Lung (tissue), 12 donors: ENCODE data around the gene UBA1. TPM values are rescaled to one million over a fixed set of nuclear protein-coding genes. Genes with fewer than 3 reads are reported as not detected.

Experiments used
- ATAC-seq: fragments of 200-7000 bp; cut with Tn5 transposase; one replicate; pipeline ENCODE4 v1.9.1; 2020; ENCODE audit warnings: moderate number of reproducible peaks; ENCODE audit not compliant: insufficient read depth, low FRiP score
- DNase-seq, 3 donors: peaks; one replicate each; pipeline ENCODE4 v3.0.0-alpha.2; 2013 to 2017
- H3K27ac ChIP-seq, 2 donors: one replicate each; pipeline ENCODE4 v1.5.1; 2013; ENCODE audit warnings: mild to moderate bottlenecking in 2 of 2, moderate library complexity in 2 of 2, control low read depth in 1 of 2, inconsistent platforms in 1 of 2, low read depth in 1 of 2, low read length in 1 of 2
- H3K27me3 ChIP-seq, 3 donors: one replicate each; pipeline ENCODE4 v1.5.1; 2013; ENCODE audit warnings: low read length in 2 of 3; ENCODE audit not compliant: control insufficient read depth in 3 of 3, insufficient read depth in 3 of 3
- H3K36me3 ChIP-seq, 4 donors: one replicate each; pipeline ENCODE4 v1.5.1; 2013; ENCODE audit warnings: low read length in 4 of 4, mild to moderate bottlenecking in 1 of 4, moderate library complexity in 1 of 4; ENCODE audit not compliant: control insufficient read depth in 4 of 4, insufficient read depth in 4 of 4
- H3K4me1 ChIP-seq, 5 donors: one replicate each; pipeline ENCODE4 v1.5.1; 2013; ENCODE audit warnings: low read length in 5 of 5, mild to moderate bottlenecking in 2 of 5, moderate library complexity in 1 of 5; ENCODE audit not compliant: control insufficient read depth in 5 of 5, insufficient read depth in 5 of 5
- H3K4me3 ChIP-seq: one replicate; pipeline ENCODE4 v1.5.1; 2013; ENCODE audit warnings: mild to moderate bottlenecking, control low read depth, moderate library complexity
- H3K9ac ChIP-seq, 2 donors: one replicate each; pipeline ENCODE4 v1.5.1; 2013; ENCODE audit warnings: low read length in 2 of 2, control low read depth in 1 of 2; ENCODE audit not compliant: insufficient read depth in 1 of 2
- H3K9me3 ChIP-seq, 4 donors: one replicate each; pipeline ENCODE4 v1.5.1; 2013; ENCODE audit warnings: low read length in 3 of 4, mild to moderate bottlenecking in 1 of 4, moderate library complexity in 1 of 4; ENCODE audit not compliant: control insufficient read depth in 4 of 4, insufficient read depth in 3 of 4
- WGBS, 2 donors: extraction: QIAGEN DNeasy Blood & Tissue Kit; methylation state at CpG; one replicate each; pipeline ENCODE4 v1.1.7; 2013; 5-methylcytosine and 5-hydroxymethylcytosine counted together
- polyA plus RNA-seq, 2 donors: library from polyadenylated mRNA; stranded (reverse); fragments of 200-250 nt; gene quantifications; one replicate each; pipeline ENCODE4 v1.2.1, GENCODE V29; 2013
- total RNA-seq, 2 donors: library from RNA; depleted of rRNA in 1 of 2; stranded (reverse); fragments of >200 nt in 1 of 2; gene quantifications; one replicate each; pipeline ENCODE4 v1.2.1, GENCODE V29; 2014 to 2021
- TF ChIP-seq, protein P1 (sequence below): IDR thresholded peaks from 2 replicates; pipeline ENCODE4 v1.5.1; 2012; ENCODE audit warnings: mild to moderate bottlenecking; ENCODE audit errors: control extremely low read depth, extremely low read depth
- donor health status: control.
- donor health status: control.
- donor health status: Bipolar disorder and iron deficiency.
- donor health status: healthy.
- donor health status: DM: yes; HTN: yes; CAD: no.

The UBA1 gene
- total and polyA plus RNA-seq, 4 donors = 92.5 to 221 (median 131) TPM

DNA sequence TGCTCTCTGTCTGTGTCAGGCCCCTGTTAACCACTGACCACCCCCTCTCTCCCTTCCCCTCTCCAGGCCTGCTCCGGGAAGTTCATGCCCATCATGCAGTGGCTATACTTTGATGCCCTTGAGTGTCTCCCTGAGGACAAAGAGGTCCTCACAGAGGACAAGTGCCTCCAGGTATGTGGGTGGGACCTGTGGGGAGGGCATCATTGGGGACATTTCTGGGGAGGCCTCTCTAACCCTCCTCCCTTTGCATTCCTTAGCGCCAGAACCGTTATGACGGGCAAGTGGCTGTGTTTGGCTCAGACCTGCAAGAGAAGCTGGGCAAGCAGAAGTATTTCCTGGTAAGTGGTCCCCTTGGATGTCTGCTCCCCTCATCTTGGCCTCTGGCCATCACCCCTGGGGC, 9.2 kb downstream of the UBA1 start:
- TF ChIP-seq, protein P1, sequence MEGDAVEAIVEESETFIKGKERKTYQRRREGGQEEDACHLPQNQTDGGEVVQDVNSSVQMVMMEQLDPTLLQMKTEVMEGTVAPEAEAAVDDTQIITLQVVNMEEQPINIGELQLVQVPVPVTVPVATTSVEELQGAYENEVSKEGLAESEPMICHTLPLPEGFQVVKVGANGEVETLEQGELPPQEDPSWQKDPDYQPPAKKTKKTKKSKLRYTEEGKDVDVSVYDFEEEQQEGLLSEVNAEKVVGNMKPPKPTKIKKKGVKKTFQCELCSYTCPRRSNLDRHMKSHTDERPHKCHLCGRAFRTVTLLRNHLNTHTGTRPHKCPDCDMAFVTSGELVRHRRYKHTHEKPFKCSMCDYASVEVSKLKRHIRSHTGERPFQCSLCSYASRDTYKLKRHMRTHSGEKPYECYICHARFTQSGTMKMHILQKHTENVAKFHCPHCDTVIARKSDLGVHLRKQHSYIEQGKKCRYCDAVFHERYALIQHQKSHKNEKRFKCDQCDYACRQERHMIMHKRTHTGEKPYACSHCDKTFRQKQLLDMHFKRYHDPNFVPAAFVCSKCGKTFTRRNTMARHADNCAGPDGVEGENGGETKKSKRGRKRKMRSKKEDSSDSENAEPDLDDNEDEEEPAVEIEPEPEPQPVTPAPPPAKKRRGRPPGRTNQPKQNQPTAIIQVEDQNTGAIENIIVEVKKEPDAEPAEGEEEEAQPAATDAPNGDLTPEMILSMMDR = no peak
- Histone ChIP-seq H3K36me3 (peaks cover 29 to 90% (median 77%) of the 10 kb centered on the region in 4 donors), H3K27ac (no peak overlapping the region), H3K4me3 (no peak overlapping the region), H3K9me3 (peaks cover 0 to 9% (median 0%) of the 10 kb centered on the region in 4 donors), H3K4me1 (peaks cover 0 to 2% (median 0%) of the 10 kb centered on the region in 5 donors), H3K27me3 (no peaks in the 10 kb centered on the region), H3K9ac (no peak overlapping the region)
- DNase-seq (no peak), ATAC-seq (no peak)
- 48 to 81% methylated on average over 3 to 4 of the region's 4 CpGs for WGBS, 2 donors

DNA sequence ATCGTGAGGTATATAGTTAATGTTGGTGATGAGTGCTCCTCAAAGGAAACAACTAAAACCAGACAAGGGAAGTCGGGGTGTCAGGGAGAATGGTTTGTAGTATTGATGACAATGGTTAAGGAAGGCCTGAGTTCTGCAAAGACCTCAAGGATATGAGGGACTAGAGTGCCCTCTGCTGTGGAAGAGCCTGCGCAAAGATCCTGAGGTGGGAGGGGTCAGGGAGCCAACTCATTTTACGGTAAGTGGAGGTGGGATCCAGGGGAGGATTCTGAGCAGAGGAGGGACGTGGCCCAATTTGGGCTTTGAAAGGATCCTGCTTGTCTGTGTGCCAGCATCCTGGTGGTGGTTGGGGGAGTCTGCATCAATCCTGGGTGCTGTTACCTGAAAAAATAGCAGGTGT, 11.3 kb downstream of the UBA1 start:
- TF ChIP-seq, protein P1 = no peak
- H3K4me3 ChIP-seq = no peak overlapping the region
- DNase-seq (no peak), ATAC-seq (no peak)
- no peak overlapping the region for H3K9ac ChIP-seq
- peaks cover 29 to 88% (median 74%) of the 10 kb centered on the region in 4 donors for H3K36me3 ChIP-seq
- peaks cover 0 to 10% (median 0%) of the 10 kb centered on the region in 4 donors for H3K9me3 ChIP-seq
- H3K27me3 ChIP-seq = peaks cover 0 to 4% (median 0%) of the 10 kb centered on the region in 3 donors
- H3K27ac ChIP-seq = no peak overlapping the region
- WGBS, 2 donors = 88 to 89% methylated on average over 4 to 5 of the region's 5 CpGs
- no peaks in the 10 kb centered on the region for H3K4me1 ChIP-seq

DNA sequence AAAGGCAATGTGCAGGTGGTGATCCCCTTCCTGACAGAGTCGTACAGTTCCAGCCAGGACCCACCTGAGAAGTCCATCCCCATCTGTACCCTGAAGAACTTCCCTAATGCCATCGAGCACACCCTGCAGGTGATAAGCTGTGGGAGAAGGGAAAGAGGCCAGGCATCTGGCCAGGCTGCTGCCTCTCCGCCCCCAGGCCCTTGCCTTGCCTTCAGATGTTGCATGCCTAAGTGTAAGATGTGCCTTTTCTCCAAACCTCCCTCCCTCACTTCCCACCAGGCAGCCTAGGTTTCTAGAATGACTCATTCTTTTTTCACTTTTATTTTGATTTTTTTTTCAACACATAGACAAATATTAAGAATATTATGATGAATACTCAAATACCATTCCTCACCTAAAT, 12.7 kb downstream of the UBA1 start:
- ATAC-seq (no peak), DNase-seq (no peak)
- TF ChIP-seq, protein P1 = no peak
- Histone ChIP-seq H3K36me3 (peaks cover 21 to 88% (median 73%) of the 10 kb centered on the region in 4 donors), H3K27me3 (peaks cover 0 to 8% (median 0%) of the 10 kb centered on the region in 3 donors), H3K9me3 (peaks cover 0 to 11% (median 0%) of the 10 kb centered on the region in 4 donors), H3K4me1 (no peaks in the 10 kb centered on the region), H3K9ac (no peak overlapping the region), H3K27ac (no peak overlapping the region), H3K4me3 (no peak overlapping the region)
- WGBS, 2 donors = 83 to 93% methylated on average over 3 of the region's 3 CpGs

DNA sequence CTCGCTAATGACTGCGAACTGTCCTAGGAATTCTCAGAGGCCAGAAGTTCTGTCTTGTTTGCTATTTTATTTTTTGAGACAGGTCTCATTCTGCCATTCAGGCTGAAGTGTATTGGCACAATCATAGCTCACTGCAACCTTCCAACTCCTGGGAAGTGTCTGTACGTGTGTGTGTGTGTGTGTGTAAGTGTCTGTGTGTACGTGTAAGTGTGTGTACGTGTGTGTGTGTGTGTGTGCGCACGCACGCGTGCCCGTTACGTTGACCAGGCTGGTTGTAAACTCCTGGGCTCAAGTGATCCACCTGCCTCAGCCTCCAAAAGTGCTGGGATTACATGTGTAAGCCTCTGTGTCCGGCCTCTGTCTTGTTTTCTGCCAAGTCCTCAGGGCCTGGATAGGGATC, 14.5 kb downstream of the UBA1 start:
- DNase-seq (no peak), ATAC-seq (no peak)
- no peak overlapping the region for H3K27ac ChIP-seq
- no peak overlapping the region for H3K4me3 ChIP-seq
- TF ChIP-seq, protein P1 = no peak
- WGBS, 2 donors = 87 to 91% methylated on average over 12 of the region's 12 CpGs
- H3K4me1 ChIP-seq = no peaks in the 10 kb centered on the region
- H3K9me3 ChIP-seq = peaks cover 0 to 10% (median 0%) of the 10 kb centered on the region in 4 donors
- peaks cover 0 to 8% (median 0%) of the 10 kb centered on the region in 3 donors for H3K27me3 ChIP-seq
- H3K9ac ChIP-seq = no peak overlapping the region
- H3K36me3 ChIP-seq = peaks cover 22 to 83% (median 71%) of the 10 kb centered on the region in 4 donors
